Sigmoid colon (tissue), 4 donors: ENCODE data around the gene MPPE1.

Source experiments
- POLR2A ChIP-seq, 2 donors: fragments of 450-650 bp; IDR thresholded peaks; one replicate each; pipeline ENCODE4 v1.6.1; 2016; ENCODE audit warnings: antibody characterized with exemption in 2 of 2, mild to moderate bottlenecking in 2 of 2, moderate library complexity in 2 of 2
- POLR2AphosphoS5 ChIP-seq, 4 donors: sonication (generic); formaldehyde crosslinking; IDR thresholded peaks; one replicate each; pipeline ENCODE4 v1.6.1; 2017; ENCODE audit warnings: antibody characterized with exemption in 4 of 4
- TF ChIP-seq, protein P1 (sequence below), 4 experiments: fragments of 450-650 bp in 3 of 4; fragments of 200-600 bp in 1 of 4; IDR thresholded peaks; one replicate each; pipeline ENCODE4 v1.5.1; 2016 to 2019; ENCODE audit warnings: antibody characterized with exemption in 4 of 4, mild to moderate bottlenecking in 3 of 4, moderate library complexity in 2 of 4

DNA sequence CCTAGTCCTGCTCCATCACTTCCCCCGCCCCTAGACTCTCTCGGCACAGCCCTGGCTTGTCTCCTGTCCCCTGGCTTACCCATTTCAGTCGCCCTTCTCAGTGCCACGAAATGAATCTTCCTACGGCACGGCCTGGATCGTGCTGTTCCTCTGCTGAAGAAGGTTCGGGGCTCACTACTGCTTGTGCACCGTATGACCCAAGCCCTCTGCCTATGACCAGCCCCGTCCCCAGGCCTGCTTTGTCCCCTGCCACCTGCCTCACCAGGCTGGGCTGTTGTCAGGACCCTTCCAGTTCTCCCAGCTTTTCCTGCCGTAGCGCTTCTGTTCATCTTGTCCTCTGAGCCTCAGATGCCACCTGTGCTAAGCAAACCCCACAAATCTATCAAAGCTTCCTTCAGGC lies 43.0 kb downstream of the MPPE1 start:
- TF ChIP-seq POLR2A (IDR thresholded peaks at IDR 0.05) (no peak), POLR2AphosphoS5 (IDR thresholded peaks at IDR 0.05) (no peak)
- TF ChIP-seq, protein P1, sequence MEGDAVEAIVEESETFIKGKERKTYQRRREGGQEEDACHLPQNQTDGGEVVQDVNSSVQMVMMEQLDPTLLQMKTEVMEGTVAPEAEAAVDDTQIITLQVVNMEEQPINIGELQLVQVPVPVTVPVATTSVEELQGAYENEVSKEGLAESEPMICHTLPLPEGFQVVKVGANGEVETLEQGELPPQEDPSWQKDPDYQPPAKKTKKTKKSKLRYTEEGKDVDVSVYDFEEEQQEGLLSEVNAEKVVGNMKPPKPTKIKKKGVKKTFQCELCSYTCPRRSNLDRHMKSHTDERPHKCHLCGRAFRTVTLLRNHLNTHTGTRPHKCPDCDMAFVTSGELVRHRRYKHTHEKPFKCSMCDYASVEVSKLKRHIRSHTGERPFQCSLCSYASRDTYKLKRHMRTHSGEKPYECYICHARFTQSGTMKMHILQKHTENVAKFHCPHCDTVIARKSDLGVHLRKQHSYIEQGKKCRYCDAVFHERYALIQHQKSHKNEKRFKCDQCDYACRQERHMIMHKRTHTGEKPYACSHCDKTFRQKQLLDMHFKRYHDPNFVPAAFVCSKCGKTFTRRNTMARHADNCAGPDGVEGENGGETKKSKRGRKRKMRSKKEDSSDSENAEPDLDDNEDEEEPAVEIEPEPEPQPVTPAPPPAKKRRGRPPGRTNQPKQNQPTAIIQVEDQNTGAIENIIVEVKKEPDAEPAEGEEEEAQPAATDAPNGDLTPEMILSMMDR (IDR thresholded peaks at IDR 0.05): no peak
